Neural progenitor cell (in vitro differentiated cells): ENCODE measurements around the gene ETV7.

Source experiments
- EZH2 ChIP-seq: fragments of 200-600 bp; sonication (generic); IDR thresholded peaks from 2 replicates; pipeline ENCODE4 v1.6.1; 2017; ENCODE audit warnings: antibody characterized with exemption, mild to moderate bottlenecking, moderate library complexity
- EZH2phosphoT487 ChIP-seq: fragments of 200-600 bp; sonication (generic); IDR thresholded peaks from 2 replicates; pipeline ENCODE4 v1.6.1; 2017; ENCODE audit warnings: antibody characterized with exemption
- TF ChIP-seq, protein P1 (sequence below): fragments of 200-600 bp; sonication (generic); IDR thresholded peaks from 2 replicates; pipeline ENCODE4 v1.5.1; 2017; ENCODE audit warnings: antibody characterized with exemption, mild to moderate bottlenecking

DNA sequence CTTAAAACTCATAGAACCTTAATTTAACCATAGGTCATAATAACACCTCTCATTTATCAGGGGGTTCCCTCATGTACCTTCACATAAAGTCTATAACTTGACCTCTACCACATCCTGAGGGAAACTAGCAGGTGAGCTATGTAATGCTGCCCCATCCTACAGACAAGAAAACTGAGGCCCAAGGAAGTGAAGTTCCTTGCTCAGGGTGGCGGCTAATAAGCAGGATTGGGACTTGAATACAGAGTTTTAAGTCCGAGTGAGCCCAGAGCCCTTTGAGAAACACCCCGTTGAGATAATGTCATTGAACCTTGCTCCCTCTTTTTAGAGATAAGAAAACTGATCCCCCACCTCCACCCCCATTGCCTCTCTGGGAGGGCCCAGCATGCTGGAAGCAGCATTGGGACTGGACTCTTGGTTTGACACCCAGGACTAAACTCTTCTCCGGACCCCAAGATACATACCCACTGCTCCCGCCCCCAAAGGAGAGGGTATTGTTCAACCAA, 51.2 kb downstream of the ETV7 start:
- TF ChIP-seq, protein P1, sequence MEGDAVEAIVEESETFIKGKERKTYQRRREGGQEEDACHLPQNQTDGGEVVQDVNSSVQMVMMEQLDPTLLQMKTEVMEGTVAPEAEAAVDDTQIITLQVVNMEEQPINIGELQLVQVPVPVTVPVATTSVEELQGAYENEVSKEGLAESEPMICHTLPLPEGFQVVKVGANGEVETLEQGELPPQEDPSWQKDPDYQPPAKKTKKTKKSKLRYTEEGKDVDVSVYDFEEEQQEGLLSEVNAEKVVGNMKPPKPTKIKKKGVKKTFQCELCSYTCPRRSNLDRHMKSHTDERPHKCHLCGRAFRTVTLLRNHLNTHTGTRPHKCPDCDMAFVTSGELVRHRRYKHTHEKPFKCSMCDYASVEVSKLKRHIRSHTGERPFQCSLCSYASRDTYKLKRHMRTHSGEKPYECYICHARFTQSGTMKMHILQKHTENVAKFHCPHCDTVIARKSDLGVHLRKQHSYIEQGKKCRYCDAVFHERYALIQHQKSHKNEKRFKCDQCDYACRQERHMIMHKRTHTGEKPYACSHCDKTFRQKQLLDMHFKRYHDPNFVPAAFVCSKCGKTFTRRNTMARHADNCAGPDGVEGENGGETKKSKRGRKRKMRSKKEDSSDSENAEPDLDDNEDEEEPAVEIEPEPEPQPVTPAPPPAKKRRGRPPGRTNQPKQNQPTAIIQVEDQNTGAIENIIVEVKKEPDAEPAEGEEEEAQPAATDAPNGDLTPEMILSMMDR, result no peak
- TF ChIP-seq EZH2, result no peak
- no peak for TF ChIP-seq EZH2phosphoT487
